Aortic smooth muscle cell (primary cell): ENCODE data around the gene BYSL. TPM values are rescaled to one million over a fixed set of nuclear protein-coding genes. Genes with fewer than 3 reads are reported as not detected.

Experiments used
- total RNA-seq: library from RNA; depleted of rRNA; stranded (reverse); fragments of >200 nt; gene quantifications from 2 replicates; pipeline ENCODE4 v1.2.3, GENCODE V29; 2014

Gene BYSL
- 10.6 and 21.0 TPM in 2 replicates for total RNA-seq

GRCh38 chr6:41920921-41921711 lies at the start of gene BYSL, which contains the start of gene MED20:
Gene BYSL, plus strand, starts transcription at chr6:41921499. Its CDS starts 64 bp downstream, at chr6:41921563.
Gene MED20, minus strand, starts transcription at chr6:41921139. Its CDS starts 121 bp downstream, at chr6:41921018.

GRCh38 chr6:41895300-41896233 lies 25.7 kb upstream of the BYSL start, which contains the start of gene USP49:
Gene USP49, minus strand, starts transcription at chr6:41895375. Its CDS starts 88,392 bp downstream, at chr6:41806983.

GRCh38 chr6:41941280-41942066 lies 20.2 kb downstream of the BYSL start, which contains the start of gene CCND3:
Gene CCND3, minus strand, starts transcription at chr6:41941808. Its CDS starts 159 bp downstream, at chr6:41941649.

Other genes starting within 250 kb of the BYSL start
- gene TFEB, start 185.9 kb upstream of the BYSL start, total RNA-seq: 2.5 and 3.4 TPM in 2 replicates
- not detected in 2 replicates for gene PGC, start 174.1 kb upstream of the BYSL start, total RNA-seq
- 0.66 and 1.1 TPM in 2 replicates for gene FRS3, start 141.6 kb upstream of the BYSL start, total RNA-seq
- gene PRICKLE4, start 140.7 kb upstream of the BYSL start, total RNA-seq: 0.12 and 0.26 TPM in 2 replicates
- gene TOMM6, start 133.8 kb upstream of the BYSL start, total RNA-seq: 48.1 and 66.3 TPM in 2 replicates
- 1.3 and 2.1 TPM in 2 replicates for gene USP49, start 26.1 kb upstream of the BYSL start, total RNA-seq
- gene MED20, start 360 bp upstream of the BYSL start, total RNA-seq: 22.4 and 23.3 TPM in 2 replicates
- 18.8 and 28.5 TPM in 2 replicates for gene CCND3, start 20.3 kb downstream of the BYSL start, total RNA-seq
- gene TAF8, start 129.0 kb downstream of the BYSL start, total RNA-seq: 7.7 and 12.1 TPM in 2 replicates
- 0.13 and 0.31 TPM in 2 replicates for gene C6orf132, start 221.1 kb downstream of the BYSL start, total RNA-seq